Tongue (tissue), 2 donors: ENCODE data around the gene STX11. TPM values are rescaled to one million over a fixed set of nuclear protein-coding genes. Genes with fewer than 3 reads are reported as not detected.

Experiments used
- DNase-seq: peaks from one replicate; pipeline ENCODE4 v3.0.0-alpha.2; 2015
- total RNA-seq: library from RNA; depleted of rRNA; stranded (reverse); fragments of >200 nt; gene quantifications from one replicate; pipeline ENCODE4 v1.2.3, GENCODE V29; 2014

Gene STX11
- total RNA-seq, 1 donor from 2014 or later: 2.8 TPM

GRCh38 chr6:144215402-144215931 lies 65.2 kb downstream of the STX11 start:
- DNase-seq: peak; percentile 45

- DNase-seq: peak; percentile 99
Observed at GRCh38 chr6:144215932-144216667, 65.8 kb downstream of the STX11 start.

DNA sequence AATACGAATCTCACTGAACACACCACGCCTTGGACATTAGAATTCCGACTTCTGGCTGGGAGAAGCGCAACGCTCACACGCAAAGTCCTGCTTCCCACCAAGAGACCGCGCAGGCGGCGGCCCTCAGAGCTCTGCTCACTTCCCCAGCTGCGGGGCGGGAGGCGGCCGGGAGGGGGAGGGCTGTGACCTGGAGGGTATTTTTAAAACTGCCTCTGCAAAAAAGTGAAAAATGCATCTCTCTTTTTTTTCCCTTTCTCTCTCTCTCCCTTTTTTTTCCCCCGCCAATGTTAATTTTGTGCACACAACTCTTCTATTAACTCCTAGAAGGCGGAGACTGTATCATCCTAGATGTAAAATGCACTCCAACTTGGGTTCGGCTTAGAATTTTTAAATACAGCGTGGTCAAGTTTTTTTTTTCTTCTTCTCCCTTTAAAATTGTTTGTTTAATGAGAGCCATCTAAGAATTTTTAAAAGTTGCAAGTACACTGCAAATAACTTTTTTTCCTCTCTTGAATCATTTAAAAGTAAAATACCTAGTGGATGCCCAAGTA lies 66.4 kb downstream of the STX11 start:
- no peak for DNase-seq

DNA sequence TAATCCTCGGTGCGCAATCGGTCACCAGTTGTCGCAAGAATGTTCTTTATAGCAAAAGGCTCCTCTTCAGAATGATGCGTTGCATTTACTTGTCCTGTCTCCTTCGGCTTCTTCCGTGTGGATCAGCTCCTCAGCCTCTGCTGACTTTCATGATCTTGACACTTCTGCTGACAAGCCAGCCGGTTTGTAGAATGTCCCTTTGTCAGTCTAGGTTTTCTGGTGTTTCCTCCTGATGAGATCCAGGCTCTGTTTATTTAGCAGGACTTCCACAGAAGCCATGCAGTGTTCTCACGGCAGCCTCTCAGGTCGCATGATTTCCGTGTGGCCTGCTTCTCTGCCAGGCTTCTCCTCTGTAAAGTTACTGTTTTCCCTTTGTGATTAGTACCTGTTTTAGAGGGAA lies 66.9 kb downstream of the STX11 start:
- peak; percentile 24 for DNase-seq

GRCh38 chr6:144217797-144218196 lies 67.5 kb downstream of the STX11 start:
- no peak for DNase-seq

DNA sequence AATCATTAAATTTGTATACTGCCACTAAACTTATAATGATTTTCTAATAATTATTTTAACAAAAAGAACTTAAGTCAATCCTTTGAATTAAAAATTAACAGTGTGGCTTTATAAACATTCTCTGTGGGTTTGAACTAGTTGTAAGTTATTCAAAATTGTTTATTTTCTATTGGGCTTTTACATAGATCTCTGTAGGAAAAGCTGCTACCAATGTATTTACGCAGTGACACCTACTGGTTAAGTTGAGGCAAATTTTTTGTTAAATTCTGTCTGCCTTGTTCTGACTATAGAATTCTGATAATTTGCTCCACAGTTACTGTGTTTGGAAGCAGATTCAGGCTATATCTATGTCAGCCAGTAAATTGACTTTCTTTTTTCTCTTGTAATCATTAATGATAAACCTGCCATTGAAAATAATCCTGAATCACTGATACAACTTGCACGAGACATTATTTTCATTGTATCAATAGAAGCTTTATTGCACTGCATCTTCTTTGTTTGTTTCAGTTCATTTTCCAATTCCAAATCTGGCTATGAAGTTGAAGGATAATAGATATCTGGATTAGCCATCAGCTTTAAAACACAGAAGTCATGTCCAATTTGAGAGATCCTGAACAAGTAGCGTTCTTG lies 68.9 kb downstream of the STX11 start:
- peak; percentile 67 for DNase-seq

- no peak for DNase-seq
Observed at GRCh38 chr6:144220031-144220790, 69.9 kb downstream of the STX11 start.

DNA sequence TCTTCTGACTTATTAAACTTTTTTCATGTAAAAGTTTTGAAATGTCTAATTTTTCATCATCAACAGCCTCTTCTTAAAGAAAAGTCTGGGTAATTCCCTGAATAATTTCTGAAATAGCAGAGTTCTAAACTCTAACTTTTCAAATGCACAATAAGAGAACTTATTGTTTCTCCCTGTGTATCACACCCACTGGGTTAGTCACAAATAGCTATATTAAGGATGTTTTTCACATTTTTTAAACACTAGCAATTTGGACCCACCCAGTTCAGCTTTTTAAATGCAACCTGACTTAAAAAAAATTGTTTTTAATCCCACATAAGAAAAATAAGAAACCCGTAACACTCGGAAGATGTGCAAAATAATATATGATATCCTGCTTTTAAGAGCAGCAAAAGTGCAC lies 73.4 kb downstream of the STX11 start:
- DNase-seq: no peak

DNA sequence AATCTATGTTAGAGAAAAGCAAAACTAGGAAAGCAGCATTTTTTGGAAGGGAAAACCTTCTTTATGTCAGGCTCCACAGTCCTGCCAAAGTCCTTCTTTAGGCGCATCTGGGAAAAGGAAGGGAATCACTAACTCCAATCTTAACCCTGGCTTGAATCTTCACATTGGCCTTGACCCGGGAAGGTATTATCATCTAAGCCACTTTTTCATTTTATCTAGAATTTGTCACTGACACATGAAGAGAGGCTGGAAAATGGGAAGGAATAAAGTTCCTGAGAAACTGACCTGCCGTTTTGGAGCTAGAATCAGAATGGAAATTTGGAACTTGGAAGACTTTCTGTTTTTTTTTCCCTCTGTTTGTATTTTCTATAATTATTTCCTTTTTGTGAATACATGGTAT lies 81.4 kb downstream of the STX11 start:
- peak; percentile 46 for DNase-seq

- DNase-seq: peak; percentile 22
Observed at GRCh38 chr6:144232176-144232831, 82.0 kb downstream of the STX11 start.

DNA sequence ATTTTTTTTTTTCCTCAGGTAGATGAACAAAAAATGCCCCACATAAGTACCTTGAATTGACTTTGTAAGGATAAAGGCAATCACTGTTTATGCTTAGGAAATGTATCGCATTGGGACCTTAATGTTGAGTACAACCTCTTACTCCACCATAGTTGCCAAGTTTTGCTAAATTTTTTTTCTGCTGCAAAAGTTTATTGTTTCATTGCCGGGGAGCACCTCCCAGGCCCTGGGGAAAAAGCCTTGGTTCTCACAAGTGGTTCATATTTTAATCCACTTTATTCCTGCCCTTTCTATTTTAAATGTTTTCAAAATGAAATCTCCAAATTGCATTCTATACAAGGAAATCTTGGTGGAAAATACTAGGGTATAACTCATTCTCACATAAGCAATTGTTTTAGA lies 82.5 kb downstream of the STX11 start:
- DNase-seq: peak; percentile 24

- DNase-seq: no peak
Observed at GRCh38 chr6:144234399-144234798, 84.1 kb downstream of the STX11 start.

DNA sequence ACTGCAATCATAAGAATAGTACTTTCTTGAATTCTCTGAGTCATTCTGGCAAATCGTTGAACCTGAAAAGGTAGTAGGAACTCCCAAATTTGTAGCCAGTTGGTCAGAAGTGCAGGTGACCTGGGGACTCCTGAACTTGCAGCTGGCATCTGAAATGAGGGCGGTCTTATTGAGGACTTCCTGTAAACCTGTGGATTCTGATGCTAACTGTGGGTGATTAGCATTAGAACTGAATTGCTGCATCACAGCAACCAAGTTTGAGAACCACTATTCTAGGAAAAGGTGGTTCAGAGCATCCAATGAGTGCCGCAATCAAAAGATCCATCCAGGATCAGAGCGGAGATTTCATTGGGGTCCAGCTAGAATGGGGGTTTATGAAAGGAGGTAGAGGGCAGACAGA lies 84.6 kb downstream of the STX11 start:
- DNase-seq: no peak

Other genes with a start within 250 kb of the STX11 start
- gene PLAGL1, start 142.3 kb upstream of the STX11 start, total RNA-seq: 214 TPM
- 61.9 TPM for gene SF3B5, start 54.9 kb upstream of the STX11 start, total RNA-seq
- 278 TPM for gene UTRN, start 134.8 kb downstream of the STX11 start, total RNA-seq